AG09309 (cell line): Measurements from ENCODE around the gene PSPH.
"Not testable (repeated sequence)": the region's sequence is repeated elsewhere in the genome, so short reads cannot be mapped to it uniquely, and the experiment has no call there.

Source experiments
- DNase-seq: peaks from one replicate; pipeline ENCODE4 v3.0.0-alpha.2; 2010; ENCODE audit warnings: low read depth
- H3K4me3 ChIP-seq: 2 replicates; pipeline ENCODE4 v1.5.1; 2011; ENCODE audit warnings: mild to moderate bottlenecking, low read depth, low read length, moderate library complexity; ENCODE audit not compliant: control insufficient read depth
- CTCF ChIP-seq: IDR thresholded peaks from 2 replicates; pipeline ENCODE4 v1.5.1; 2011; ENCODE audit warnings: mild to moderate bottlenecking, low read depth, low read length, inconsistent platforms; ENCODE audit not compliant: insufficient read depth, control insufficient read depth; ENCODE audit errors: missing control alignments

The PSPH gene

GRCh38 chr7:56051339-56052191 is at the start of gene PSPH, which contains the start of gene CCT6A:
TSS of gene PSPH (minus strand) at chr7:56051444. CDS start at chr7:56021212, 30,232 bp downstream.
TSS of gene CCT6A (plus strand) at chr7:56051765. CDS start at chr7:56051849, 84 bp downstream.
- TF ChIP-seq CTCF, result no peak
- peak within 1 kb of the TSS; percentile 97 for H3K4me3 ChIP-seq
- DNase-seq, result peak; percentile 92

DNA sequence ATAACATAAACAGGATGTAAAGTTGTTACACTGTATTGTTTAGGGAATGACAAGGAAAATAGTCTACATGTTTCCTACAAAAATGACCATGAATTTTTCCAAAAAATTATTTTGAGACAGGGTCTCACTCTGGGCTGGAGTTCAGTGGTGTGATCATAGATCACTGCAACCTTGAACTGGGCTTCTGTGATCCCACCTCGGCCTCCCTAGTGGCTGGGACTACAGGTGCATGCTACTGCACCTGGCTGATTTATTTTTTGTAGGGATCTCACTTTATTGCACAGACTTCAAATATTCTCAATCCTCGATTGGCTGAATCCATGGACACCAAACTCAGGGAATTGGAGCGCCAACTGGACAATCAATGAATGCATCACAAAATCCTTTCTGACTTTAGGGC is 48.4 kb upstream of the PSPH start:
- no peak for DNase-seq
- TF ChIP-seq CTCF, result no peak
- no peak overlapping the region for H3K4me3 ChIP-seq

GRCh38 chr7:56098187-56099008 is 47.2 kb upstream of the PSPH start:
- DNase-seq, H3K4me3 ChIP-seq: not testable (repeated sequence)

DNA sequence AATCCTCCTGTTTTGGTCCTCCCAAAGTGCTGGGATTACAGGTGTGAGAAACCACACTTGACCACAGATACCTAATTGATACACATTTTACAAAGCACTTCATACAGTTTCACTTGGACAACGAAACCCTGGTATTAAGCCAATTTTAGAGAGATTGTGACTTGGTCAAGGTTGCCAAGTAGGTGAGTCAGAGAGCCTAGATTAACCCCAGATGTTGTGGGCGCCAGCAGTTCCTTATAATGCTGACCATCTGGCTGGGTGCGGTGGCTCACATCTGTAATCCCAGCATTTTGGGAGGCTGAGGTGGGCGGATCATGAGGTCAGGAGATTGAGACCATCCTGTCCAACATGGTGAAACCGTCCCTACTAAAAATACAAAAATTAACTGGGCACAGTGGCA is 46.5 kb upstream of the PSPH start:
- no peak for TF ChIP-seq CTCF
- H3K4me3 ChIP-seq, result no peak overlapping the region
- DNase-seq, result peak; percentile 85

DNA sequence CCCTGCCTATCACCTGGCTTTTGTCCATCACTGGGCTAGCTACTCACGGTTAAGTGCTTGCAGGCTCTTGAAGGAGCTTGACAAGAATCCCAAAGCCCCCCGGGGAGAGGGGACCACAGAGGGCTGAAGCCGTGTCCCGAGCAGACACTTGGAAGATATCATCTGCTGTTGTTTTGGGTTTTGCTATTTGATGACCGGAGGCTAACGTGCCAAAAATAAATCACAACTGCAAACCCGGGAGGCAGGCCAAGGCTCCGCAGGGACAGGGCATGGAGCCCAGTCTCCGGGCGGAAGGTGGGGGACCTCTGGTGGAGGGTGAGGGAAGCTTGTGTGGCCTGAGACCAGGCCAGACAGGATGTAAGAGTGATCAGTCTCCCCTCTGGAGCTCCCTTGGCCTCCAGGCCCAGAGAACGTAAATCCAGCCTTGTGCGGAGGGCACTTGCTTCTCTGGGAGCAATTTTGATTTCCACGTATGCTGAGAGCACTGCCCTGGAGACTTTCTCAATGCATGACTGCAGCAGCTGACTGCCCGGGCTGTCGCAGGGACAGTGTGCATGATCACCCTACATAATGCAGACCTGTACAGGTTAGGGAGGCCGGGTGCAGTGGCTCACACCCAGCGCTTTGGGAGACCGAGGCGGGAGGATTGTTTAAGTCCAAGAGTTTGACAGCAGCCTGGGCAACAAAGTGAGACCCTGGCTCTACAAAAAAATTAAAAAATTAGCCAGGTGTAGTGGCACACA is 41.7 kb upstream of the PSPH start, which contains the start of gene PHKG1:
PHKG1 (minus strand) TSS at position 164 of the 743 bp plus-strand sequence. CDS start 4,011 bp downstream, outside the sequence.
- H3K4me3 ChIP-seq, result no peak within 1 kb of the TSS
- peak; percentile 72 for DNase-seq
- TF ChIP-seq CTCF, result peak; percentile 77

DNA sequence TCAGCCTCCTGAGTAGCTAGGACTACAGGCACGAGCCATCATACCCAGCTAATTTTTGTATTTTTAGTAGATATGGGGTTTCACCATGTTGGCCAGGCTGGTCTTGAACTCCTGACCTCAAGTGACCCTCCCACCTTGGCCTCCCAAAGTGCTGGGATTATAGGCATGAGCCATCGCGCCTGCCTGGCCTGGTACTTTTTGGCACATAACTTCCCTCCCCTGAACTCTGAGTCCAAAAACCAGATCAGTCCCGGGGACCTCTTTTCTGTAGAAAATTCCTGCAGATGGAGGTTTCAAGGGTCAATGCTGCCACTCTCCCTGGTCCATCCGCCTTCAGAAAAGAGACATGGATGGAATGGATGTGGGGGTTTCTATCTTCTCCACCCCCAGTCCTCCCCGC is 41.1 kb upstream of the PSPH start:
- not testable (repeated sequence) for DNase-seq, H3K4me3 ChIP-seq

DNA sequence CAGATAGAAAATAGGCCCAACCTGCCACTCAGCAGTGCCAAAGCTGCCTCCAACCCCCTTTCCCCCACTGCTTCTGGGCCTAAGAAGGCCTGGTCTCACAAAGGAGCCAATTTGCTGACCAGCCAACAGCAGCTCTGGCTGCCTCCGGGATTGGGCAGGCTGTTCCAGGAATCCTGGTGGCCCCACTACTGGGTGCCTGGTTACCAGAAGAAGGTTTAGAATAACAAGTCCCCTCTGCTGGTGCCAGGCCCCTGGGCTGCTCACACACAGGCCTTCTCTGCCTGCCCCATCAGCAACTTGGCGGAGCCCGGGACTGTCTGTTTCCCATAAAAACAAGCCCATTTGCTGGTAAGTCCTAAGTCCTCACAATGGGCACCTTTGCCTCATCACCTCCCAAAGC is 40.3 kb upstream of the PSPH start:
- TF ChIP-seq CTCF, result no peak
- no peak for DNase-seq
- no peak overlapping the region for H3K4me3 ChIP-seq
